HG02759 (cell line): Measurements from ENCODE around the gene RANBP17.
"Not testable (repeated sequence)": the region's sequence is repeated elsewhere in the genome, so short reads cannot be mapped to it uniquely, and the experiment has no call there.

Experiments
- ATAC-seq: cut with Tn5 transposase; IDR thresholded peaks from one replicate; pipeline ENCODE4 v1.9.1; 2021; ENCODE audit warnings: mild to moderate bottlenecking, moderate library complexity; ENCODE audit not compliant: unreplicated experiment

RANBP17 gene

GRCh38 chr5:170865622-170866021 lies 3.8 kb downstream of the RANBP17 start:
- peak; percentile 79 for ATAC-seq

- ATAC-seq, result no peak
Measured at GRCh38 chr5:170867825-170868224, 6.0 kb downstream of the RANBP17 start.

GRCh38 chr5:170870390-170870789 lies 8.6 kb downstream of the RANBP17 start:
- ATAC-seq, result not testable (repeated sequence)

- ATAC-seq, result no peak
Measured at GRCh38 chr5:170874017-170874416, 12.2 kb downstream of the RANBP17 start.

- no peak for ATAC-seq
Measured at GRCh38 chr5:170875811-170876210, 14.0 kb downstream of the RANBP17 start.

GRCh38 chr5:170880084-170880483 lies 18.3 kb downstream of the RANBP17 start:
- no peak for ATAC-seq

GRCh38 chr5:170882345-170882744 lies 20.5 kb downstream of the RANBP17 start:
- ATAC-seq, result no peak

GRCh38 chr5:170885256-170885655 lies 23.4 kb downstream of the RANBP17 start:
- ATAC-seq, result no peak

- ATAC-seq, result no peak
Measured at GRCh38 chr5:170885809-170886208, 24.0 kb downstream of the RANBP17 start.

- no peak for ATAC-seq
Measured at GRCh38 chr5:170886210-170886894, 24.5 kb downstream of the RANBP17 start.

GRCh38 chr5:170892196-170892595 lies 30.4 kb downstream of the RANBP17 start:
- ATAC-seq, result no peak

- ATAC-seq, result no peak
Measured at GRCh38 chr5:170894665-170895064, 32.8 kb downstream of the RANBP17 start.

GRCh38 chr5:170896779-170897178 lies 35.0 kb downstream of the RANBP17 start:
- ATAC-seq, result no peak

GRCh38 chr5:170903075-170903474 lies 41.3 kb downstream of the RANBP17 start:
- ATAC-seq, result no peak

- no peak for ATAC-seq
Measured at GRCh38 chr5:170907758-170908157, 45.9 kb downstream of the RANBP17 start.

- no peak for ATAC-seq
Measured at GRCh38 chr5:170913573-170913972, 51.8 kb downstream of the RANBP17 start.

GRCh38 chr5:170917113-170917512 lies 55.3 kb downstream of the RANBP17 start:
- no peak for ATAC-seq

GRCh38 chr5:170920196-170920595 lies 58.4 kb downstream of the RANBP17 start:
- no peak for ATAC-seq

GRCh38 chr5:170922331-170922730 lies 60.5 kb downstream of the RANBP17 start:
- ATAC-seq, result not testable (repeated sequence)

- no peak for ATAC-seq
Measured at GRCh38 chr5:170923910-170924620, 62.2 kb downstream of the RANBP17 start.

GRCh38 chr5:170935534-170936218 lies 73.9 kb downstream of the RANBP17 start:
- ATAC-seq, result not testable (repeated sequence)

- ATAC-seq, result no peak
Measured at GRCh38 chr5:170937072-170937471, 75.3 kb downstream of the RANBP17 start.
